A549 (cell line): ENCODE data around the gene GNAL.

Experiments
- MYC ChIP-seq: IDR thresholded peaks from 2 replicates; pipeline ENCODE4 v1.6.1; 2012; ENCODE audit warnings: mild to moderate bottlenecking, inconsistent platforms, low read length, improper control_type of control experiment, borderline replicate concordance
- NR3C1 ChIP-seq: fragments of >200 bp; sonication (Bioruptor Twin); formaldehyde crosslinking; IDR thresholded peaks from 3 replicates; pipeline ENCODE4 v1.6.1; 2017
- RCOR1 ChIP-seq: fragments of 150-350 bp; IDR thresholded peaks from 2 replicates; pipeline ENCODE4 v1.6.1; 2014; ENCODE audit warnings: antibody characterized with exemption, low read length, low read depth
- RNF2 ChIP-seq: fragments of 200-600 bp; sonication (generic); IDR thresholded peaks from 2 replicates; pipeline ENCODE4 v1.6.1; 2016; ENCODE audit warnings: low read depth, mild to moderate bottlenecking, antibody characterized with exemption, moderate library complexity, borderline replicate concordance
- TF ChIP-seq, protein P1 (sequence below): fragments of >200 bp; sonication (Bioruptor Twin); formaldehyde crosslinking; IDR thresholded peaks from 3 replicates; pipeline ENCODE4 v1.5.1; 2016

DNA sequence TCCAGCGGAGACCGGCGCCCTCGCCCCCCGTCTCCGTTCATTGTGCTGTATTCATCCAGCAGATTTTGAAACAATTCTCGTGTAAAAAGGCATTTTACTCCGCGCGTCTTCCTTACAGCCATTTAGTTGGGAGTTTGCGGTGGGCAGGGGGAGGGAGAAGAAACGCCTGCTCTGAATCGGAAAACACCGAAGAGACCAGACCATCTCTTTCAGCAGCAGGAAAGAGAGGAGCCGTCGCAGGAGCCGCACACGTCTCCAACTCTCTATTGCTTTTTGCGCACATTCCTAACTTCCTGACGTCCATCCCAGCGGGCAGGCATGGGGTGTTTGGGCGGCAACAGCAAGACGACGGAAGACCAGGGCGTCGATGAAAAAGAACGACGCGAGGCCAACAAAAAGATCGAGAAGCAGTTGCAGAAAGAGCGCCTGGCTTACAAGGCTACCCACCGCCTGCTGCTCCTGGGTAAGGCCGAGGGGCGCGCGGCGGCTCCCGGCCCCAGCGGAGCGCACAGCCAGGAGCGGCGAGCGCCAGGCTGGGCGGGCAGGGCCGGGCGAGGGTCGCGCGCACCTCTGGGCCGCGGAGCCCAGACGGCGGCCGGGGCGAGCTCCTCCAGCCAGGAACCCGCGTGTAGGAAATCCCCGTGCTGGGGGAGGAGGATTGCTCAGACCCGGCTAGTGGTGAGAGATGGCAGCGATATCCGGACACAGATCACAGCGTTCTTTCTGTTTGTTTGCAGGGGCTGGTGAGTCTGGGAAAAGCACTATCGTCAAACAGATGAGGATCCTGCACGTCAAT lies 63.2 kb downstream of the GNAL start:
- no peak for TF ChIP-seq RCOR1
- no peak for TF ChIP-seq MYC
- TF ChIP-seq NR3C1, result no peak
- TF ChIP-seq, protein P1, sequence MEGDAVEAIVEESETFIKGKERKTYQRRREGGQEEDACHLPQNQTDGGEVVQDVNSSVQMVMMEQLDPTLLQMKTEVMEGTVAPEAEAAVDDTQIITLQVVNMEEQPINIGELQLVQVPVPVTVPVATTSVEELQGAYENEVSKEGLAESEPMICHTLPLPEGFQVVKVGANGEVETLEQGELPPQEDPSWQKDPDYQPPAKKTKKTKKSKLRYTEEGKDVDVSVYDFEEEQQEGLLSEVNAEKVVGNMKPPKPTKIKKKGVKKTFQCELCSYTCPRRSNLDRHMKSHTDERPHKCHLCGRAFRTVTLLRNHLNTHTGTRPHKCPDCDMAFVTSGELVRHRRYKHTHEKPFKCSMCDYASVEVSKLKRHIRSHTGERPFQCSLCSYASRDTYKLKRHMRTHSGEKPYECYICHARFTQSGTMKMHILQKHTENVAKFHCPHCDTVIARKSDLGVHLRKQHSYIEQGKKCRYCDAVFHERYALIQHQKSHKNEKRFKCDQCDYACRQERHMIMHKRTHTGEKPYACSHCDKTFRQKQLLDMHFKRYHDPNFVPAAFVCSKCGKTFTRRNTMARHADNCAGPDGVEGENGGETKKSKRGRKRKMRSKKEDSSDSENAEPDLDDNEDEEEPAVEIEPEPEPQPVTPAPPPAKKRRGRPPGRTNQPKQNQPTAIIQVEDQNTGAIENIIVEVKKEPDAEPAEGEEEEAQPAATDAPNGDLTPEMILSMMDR, result no peak
- no peak for TF ChIP-seq RNF2
